Ramos (cell line): ENCODE data around the gene GPR137.

ENCODE experiments used
- in situ Hi-C: fragments of 300-500 bp; cut with MboI; formaldehyde crosslinking; loops from one replicate; pipeline ENCODE4 v1.14.3; 2022; ENCODE audit warnings: low sequenced_read_pairs; ENCODE audit not compliant: unreplicated experiment

GPR137 gene

DNA sequence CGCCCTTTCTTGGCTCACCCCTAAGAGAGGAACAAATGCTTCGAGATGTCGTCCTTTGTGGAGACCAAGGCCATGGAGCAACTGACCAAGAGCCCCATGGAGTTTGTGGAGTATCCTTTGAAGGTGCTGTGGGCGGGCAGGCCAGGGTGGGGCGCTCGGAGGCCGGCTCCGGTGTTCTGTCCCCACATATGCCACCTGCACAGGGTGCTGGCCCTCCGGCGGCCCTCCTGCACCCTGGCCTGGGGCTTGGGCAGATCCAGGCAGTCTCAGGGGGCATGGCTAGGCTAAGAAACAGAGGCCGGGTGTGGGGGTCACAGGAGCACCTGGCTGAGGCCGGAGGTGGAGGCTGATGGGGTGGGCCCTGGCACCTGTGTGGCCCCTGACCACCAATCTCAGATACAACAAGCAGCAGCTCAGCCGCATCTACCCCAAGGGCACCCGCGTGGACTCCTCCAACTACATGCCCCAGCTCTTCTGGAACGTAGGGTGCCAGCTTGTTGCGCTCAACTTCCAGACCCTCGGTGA is 24.0 kb upstream of the GPR137 start:
- in situ Hi-C loops = no loop called here

DNA sequence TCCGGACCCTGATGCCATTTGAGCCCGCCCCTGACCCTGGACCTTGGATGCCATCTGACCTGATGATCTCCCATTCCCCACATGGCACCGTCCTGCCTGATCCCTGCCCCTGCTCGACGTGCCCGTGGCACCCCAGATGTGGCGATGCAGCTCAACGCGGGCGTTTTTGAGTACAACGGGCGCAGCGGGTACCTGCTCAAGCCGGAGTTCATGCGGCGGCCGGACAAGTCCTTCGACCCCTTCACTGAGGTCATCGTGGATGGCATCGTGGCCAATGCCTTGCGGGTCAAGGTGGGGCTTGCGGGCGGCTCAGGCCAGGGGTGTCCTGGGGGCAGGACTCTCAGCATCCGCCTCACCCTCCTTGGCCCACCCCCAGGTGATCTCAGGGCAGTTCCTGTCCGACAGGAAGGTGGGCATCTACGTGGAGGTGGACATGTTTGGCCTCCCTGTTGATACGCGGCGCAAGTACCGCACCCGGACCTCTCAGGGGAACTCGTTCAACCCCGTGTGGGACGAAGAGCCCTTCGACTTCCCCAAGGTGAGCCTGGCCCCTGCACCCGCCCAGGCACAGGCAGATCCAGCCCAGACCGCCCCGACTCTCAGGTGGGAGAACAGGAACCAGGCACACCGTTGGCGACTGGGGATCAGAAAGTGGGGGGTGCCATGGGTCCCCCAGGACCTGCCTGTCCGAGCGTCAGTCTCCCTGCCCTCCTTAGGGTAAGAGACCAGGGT is 23.2 kb upstream of the GPR137 start:
- in situ Hi-C loops = no loop called here

DNA sequence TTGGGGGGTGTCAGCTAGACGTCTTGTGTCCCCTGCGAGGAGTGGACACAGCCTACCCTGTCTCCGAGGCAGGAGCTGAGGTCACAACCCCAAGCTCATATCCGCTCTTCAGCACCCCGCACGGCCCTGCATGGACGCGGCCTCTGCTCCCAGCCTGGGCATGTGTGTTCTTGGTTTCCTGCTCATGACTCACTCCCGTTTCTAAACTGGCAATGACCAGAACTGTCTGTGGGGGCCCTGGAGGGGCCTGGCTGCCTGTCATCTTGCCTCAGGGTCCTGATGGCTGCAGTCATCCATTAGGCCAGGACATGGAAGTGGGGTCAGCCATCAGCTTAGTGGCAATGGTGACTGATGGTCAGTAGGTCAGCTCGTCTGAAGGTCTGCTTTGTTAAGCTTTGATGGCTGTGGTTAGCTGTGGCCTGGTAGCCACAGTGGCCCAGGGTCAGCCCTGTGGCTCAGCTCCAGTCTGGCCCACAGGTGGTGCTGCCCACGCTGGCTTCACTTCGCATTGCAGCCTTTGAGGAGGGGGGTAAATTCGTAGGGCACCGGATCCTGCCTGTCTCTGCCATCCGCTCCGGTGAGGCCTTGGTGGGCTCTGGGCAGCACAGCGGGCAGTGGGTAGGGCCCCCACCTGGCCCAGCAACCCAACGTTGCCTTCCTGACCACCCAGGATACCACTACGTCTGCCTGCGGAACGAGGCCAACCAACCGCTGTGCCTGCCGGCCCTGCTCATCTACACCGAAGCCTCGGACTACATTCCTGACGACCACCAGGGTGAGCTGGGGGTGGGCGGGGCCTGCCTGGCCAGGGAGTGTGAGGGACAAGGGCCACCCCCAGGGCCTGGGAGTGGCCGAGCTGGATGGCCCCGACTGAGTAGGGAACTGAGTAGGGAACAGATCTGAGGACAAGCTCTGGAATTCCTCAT is 22.4 kb upstream of the GPR137 start:
- in situ Hi-C loops = no loop called here

DNA sequence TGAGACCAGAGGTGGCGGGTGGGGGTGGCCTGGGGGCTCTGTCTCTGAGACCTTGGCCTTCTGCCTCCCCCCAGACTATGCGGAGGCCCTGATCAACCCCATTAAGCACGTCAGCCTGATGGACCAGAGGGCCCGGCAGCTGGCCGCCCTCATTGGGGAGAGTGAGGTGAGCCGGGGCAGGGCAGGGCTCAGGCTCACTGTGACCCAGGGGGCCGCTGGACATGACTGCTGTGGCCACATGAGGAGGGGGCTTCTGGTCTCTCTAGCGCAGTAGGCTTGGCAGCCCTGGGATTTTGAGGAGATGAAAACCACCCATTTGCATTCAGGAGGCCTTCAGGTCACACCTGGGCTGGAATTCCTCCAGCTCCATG is 21.7 kb upstream of the GPR137 start:
- in situ Hi-C loops = no loop called here

DNA sequence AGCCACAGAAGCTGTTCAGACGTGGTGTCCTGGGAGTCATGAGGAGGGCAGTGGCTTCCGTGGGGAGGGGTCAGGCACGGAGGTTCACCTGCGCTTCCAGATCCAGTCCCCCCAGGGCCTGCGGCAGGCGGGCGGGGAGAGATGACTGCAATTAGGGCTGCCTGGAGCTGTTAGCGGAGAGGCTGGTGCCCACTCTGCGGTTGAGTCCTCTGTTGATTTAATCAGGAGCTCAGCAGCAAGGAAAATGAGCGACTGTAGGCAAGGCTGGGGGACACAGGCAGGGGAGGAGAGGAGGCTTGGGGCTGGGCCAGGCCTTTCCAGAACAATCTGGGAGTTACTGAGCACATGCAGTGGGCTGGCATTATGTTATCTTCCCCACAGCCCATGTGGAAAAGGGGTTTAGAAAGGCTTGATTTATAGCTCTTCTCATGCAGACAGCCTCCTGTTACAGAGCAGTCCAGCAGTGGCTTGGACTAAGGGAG is 21.2 kb upstream of the GPR137 start:
- in situ Hi-C loops = no loop called here

DNA sequence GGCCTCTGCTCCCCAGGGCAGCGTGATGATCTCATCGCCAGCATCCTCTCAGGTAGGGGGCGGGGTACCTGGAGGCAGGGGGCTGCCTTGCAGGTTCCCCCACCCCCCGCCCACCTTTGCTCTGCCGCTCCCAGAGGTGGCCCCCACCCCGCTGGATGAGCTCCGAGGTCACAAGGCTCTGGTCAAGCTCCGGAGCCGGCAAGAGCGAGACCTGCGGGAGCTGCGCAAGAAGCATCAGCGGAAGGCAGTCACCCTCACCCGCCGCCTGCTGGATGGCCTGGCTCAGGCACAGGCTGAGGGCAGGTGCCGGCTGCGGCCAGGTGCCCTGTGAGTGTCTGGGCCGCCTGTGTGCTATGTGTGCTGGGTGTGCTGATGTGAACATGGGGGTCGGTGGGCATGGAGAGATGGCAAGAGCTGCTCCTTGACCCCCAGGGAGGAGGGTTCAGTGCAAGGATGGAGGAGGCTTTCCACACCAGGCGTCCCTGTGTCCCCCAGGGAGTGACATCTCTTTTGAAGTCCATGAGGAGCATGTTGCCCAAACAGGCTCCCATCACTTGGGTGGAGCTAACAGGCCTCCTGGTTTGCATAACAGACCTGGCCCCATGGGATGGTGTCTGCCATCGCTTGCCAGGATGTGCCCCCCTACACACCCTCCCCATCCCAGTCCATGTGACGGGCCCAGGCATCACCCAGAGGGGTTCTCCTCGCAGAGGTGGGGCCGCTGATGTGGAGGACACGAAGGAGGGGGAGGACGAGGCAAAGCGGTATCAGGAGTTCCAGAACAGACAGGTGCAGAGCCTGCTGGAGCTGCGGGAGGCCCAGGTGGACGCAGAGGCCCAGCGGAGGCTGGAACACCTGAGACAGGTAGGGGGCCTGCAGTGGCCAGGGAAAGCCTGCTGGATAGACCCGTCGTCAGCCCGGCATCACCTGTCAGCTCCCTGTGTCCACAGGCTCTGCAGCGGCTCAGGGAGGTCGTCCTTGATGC is 20.2 kb upstream of the GPR137 start:
- in situ Hi-C loops = no loop called here

DNA sequence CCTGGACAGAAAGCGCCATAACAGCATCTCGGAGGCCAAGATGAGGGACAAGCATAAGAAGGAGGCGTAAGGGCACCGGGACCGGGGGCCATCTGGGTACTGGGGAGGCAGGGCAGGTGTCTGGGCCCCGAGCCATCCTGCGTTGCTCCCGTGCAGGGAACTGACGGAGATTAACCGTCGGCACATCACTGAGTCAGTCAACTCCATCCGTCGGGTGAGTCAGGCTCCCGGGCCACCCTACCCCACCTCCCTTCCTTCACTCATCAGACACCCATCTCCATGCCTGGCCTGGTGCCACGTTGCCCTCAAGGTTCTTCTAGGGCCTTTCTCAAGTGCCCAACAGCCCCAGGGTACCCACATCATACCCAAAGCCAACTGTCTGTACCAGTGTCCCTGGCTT is 19.3 kb upstream of the GPR137 start:
- in situ Hi-C loops = no loop called here

DNA sequence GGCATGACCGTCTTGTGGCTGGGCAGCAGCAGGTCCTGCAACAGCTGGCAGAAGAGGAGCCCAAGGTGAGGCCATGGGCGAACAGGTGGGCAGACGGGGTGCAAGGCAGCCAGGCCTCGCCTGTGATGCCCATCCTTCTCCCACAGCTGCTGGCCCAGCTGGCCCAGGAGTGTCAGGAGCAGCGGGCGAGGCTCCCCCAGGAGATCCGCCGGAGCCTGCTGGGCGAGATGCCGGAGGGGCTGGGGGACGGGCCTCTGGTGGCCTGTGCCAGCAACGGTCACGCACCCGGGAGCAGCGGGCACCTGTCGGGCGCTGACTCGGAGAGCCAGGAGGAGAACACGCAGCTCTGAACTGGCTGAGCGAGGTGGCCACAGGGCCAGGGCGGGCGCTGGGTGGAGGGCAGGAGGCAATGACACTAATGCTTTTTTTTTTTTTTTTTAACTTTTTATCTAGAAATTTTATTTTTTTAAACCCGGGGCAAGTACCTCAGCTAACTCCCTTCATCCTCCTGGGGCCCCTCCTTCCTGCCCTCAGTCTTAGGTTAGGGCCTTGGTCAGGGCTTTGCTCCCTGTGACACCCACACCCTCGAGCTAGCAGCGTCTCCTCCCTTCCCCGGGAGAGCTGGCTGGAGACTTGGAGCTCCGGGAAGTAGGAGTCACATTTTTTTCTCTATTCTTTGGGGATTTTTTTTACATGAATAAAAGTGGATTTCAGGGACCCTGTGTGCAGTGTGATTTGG is 18.3 kb upstream of the GPR137 start:
- in situ Hi-C loops = no loop called here

DNA sequence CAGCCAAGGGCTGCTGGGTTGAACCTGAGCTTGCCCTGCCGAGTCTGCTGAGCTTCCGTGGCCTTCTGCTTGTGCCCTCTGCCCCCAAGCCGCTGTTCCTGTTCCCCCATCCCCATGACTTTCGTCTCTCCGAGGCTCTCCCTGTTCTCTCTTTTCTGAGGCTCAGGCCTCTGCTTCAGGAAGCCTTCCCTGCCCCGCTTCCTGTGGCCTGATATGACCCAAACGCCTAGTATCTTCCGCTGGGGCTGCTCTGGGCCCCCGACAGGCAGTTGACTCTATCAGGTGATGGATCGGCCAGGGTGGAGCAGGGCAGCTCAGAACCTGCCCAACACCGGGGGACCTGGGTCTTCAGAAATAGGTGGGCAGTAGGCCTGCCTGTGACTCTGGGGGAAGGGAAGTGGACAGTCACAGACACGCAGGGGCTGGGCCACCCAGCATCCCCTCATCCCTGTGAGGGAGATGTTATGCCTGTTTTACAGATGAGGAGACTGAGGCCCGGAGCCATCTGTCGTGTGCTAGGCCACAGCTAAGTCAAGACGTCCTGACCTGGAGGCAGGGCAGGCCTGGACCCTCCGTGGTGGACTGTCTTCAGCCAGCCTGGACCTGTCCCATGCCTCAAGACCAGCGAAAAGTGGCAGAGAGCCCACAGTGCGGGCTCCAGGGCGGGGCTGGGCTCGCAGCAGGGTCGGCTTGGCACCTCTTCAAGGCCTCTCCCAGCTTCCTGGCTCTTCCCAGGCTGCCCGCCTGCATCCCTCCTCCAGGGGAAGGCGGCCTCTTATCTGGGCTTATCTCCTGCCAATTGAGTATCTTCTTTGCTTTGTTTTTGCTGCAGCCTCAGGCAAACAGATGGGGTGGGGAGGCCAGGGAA is 17.4 kb upstream of the GPR137 start:
- in situ Hi-C loops = no loop called here

DNA sequence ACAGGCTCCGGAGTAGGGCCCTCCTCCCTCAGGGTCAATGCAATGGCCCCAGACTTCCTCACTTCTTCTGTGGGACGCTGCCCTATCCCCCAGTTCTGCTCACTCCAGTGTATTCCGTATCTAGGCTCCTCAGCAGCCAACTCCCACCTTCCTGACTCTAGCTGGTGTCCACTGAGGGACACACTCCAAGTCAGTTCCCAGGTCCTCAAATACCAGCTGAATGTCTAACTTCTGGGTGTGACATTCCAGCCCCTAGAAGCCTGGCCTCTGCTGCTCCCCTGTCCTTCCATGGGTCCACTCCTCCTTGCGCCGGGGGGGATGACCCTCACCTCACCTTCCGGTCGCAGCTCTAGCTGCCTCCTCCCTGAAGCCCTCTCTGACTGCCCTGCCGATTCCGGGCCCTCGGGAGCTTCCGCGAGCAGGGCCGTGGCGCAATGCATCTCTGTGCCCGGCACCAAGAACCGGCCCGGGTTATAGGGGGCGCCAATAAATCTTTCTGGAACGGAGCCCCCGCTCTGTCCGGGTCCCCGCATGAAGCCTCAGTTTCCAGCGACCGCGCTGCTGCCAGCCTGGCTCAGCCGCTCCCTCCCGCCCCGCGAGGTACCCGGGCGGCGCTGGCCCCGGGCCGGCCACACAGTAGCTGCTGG is 16.6 kb upstream of the GPR137 start:
- in situ Hi-C loops = no loop called here

DNA sequence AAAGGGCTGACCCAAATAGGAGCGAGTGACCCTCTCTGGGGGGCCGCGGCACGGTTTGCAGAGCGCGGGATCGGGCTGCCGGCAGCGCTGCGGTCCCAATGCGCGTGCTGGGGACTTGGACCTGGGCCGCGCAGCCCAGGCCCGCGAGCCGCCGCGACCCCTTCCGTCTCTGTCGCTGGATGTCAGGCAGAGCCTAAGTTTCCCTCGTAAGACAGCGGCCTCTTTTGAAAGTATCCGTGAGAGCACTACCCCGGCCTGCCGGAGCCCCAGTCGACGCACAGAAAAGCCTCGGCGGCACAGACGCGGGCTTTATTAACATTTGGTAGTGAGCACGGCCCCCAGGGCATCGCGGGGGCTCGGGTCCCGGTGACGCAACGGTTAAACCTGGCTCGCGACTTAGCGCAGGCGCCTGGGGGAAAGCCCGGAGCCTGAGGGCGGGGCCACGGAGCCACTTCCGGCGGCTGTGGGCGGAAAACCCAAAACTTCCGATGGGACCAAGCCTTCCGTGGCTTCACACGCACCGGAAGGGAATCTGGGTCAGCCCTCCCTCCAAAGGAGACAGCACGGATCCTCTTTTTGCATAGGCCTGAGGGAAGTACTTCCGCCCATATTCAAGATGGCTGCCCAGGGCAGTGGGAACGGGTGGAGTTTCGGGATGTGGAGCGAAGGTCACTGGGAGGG is 16.0 kb upstream of the GPR137 start:
- in situ Hi-C loops = no loop called here

DNA sequence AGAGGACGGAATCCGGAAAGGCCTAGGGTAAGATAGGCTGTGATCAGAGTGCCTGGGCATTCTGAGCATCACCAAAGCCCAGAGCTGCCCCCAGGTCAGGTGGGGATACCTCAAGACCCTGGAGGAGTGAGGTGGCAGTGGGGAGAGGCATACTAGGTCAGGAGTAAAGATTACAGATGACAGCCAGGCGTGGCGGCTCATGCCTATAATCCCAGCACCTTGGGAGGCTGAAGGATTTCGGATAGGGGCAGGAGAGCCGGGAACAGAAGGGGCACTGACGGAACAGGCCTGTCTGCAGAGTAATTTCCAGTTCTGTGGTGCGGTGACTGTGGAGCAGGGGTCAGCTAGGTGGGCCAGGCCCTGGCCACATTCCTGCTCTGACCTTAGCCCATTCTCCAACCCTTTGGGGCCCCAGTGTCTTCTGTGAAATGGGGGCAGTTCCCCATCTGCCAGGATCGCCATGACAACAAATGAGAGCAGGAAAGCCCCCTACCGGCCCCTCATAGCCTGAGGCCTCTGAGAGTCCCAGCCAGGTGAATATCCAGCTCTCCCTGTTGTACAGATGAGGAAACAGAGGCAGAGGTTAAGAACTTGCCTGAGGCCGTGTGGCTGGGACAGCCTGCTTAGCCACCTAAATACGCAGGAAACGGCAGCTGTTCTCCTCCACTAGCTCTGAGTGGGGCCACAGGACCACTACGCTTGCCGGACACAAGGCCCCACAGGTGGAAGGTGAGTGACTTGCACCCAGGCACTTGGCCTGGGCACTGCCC is 10.4 kb upstream of the GPR137 start:
- in situ Hi-C loops = no loop called here

DNA sequence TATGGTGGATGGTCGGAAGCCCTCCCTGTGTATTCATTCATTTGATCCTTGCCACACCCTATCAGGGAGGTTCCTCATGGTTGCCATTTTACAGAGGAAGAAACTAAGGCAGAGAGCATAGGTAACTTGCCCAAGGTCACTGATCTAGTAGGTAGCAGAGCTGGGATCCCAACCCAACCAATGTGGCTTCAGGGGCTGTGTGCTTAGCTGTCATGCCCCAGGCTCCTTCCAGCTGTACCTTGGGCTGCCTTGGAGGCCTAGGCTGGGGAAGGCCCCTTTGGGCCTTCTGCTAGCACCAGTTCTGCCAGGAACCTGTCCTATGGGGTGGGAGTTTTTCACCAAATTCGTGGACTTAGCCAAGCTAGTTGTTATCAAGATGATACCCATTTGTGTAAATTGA is 9.8 kb upstream of the GPR137 start:
- in situ Hi-C loops = no loop called here

DNA sequence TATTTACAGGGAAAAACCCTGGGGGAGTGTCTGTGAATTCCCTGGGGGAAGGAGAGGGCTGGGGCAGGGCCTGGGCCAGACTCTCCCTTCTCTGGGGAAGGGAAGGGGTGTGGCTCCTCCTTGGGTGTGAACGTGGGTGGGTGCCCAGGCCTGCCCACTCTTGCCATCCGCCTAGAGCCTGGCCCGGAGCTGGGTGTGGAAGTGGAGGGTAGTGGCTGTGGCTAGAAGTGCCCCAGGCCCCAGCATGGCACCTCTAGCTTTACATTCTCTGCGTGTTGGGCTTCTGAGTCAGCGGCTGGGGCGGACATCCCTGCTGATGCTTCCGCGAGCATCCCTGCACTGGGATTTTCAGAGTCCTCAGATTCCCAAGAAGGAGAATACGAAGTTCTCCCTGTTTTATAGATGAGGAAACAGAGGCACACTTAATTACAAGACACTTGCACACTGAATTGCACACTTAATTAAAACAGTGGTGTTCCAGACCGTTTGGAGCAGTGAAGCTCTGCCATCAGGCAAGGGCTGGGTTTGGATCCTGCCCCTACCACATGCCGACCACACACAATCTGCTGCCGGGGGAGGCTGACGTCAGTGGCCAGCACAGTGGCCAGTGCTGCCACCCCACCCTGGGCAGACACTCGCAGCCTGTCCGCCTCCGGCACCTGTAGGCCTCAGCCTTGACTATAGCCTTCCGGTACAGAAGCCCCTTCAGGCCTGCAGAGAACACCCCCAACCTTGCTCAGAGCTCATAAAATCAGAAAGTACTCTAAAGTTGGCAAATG is 8.8 kb upstream of the GPR137 start:
- in situ Hi-C loops = no loop called here

DNA sequence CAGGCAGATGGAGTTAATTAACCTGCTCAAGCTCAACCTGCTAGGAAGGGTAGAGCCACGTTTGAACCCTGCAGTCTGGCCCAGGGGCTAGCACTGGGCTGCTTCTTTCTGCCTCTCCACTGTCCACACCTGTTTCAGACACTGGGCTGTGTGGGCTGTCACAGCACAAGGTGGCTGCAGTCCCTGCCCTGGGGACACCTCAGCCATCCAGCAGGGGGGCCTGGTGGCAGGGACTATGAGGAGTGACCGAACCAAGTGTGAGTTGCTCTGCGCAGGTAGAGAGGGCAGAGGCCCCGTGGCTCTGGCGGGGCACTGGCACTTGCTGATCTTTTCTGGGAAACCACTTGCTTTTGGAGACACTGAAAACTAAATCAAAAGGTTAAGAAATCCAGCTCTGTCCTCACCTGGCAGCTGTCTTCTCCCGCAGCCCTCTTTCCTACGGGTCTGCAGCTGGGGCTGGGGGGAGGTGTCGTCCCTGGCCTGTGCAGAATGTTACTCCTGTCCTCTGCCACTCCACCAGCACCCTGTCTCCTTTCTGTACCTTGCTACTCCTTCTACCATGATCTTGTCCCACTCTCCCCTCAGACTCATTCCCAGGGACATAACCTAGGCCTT is 7.0 kb upstream of the GPR137 start:
- in situ Hi-C loops = no loop called here
